Neural progenitor cell (in vitro differentiated cells): ENCODE measurements around the gene BMF. TPM values are rescaled to one million over a fixed set of nuclear protein-coding genes. Genes with fewer than 3 reads are reported as not detected.
A peak's percentile ranks its signal among the peaks of the same experiment; 100 is the strongest.

Experiments used
- DNase-seq: peaks from one replicate; pipeline ENCODE4 v3.0.0-alpha.2; 2016; ENCODE audit warnings: low spot score
- H2AFZ ChIP-seq: fragments of 200-600 bp; sonication (generic); replicated peaks from 2 replicates; pipeline ENCODE4 v1.6.1; 2016; ENCODE audit warnings: antibody characterized with exemption
- H3F3A ChIP-seq: fragments of 200-600 bp; sonication (generic); 2 replicates; pipeline ENCODE4 v1.6.1; 2016; ENCODE audit warnings: antibody characterized with exemption, low read depth
- H3K27ac ChIP-seq: fragments of 200-600 bp; sonication (generic); 2 replicates; pipeline ENCODE4 v1.5.1; 2016; ENCODE audit warnings: mild to moderate bottlenecking
- H3K27me3 ChIP-seq: fragments of 200-600 bp; sonication (generic); 2 replicates; pipeline ENCODE4 v1.6.1; 2016; ENCODE audit warnings: mild to moderate bottlenecking, moderate library complexity
- H3K36me3 ChIP-seq: fragments of 200-600 bp; sonication (generic); 2 replicates; pipeline ENCODE4 v1.5.1; 2016
- H3K4me1 ChIP-seq: fragments of 200-600 bp; sonication (generic); 2 replicates; pipeline ENCODE4 v1.6.1; 2016; ENCODE audit warnings: mixed run types
- H3K4me2 ChIP-seq: fragments of 200-600 bp; sonication (generic); 2 replicates; pipeline ENCODE4 v1.6.1; 2016
- H3K4me3 ChIP-seq: fragments of 200-600 bp; sonication (generic); 2 replicates; pipeline ENCODE4 v1.5.1; 2016
- H3K79me2 ChIP-seq: fragments of 200-600 bp; sonication (generic); 2 replicates; pipeline ENCODE4 v1.6.1; 2016; ENCODE audit warnings: low read depth
- H3K9ac ChIP-seq: fragments of 200-600 bp; sonication (generic); 2 replicates; pipeline ENCODE4 v1.6.1; 2016
- H3K9me3 ChIP-seq: fragments of 200-600 bp; sonication (generic); 2 replicates; pipeline ENCODE4 v1.5.1; 2016; ENCODE audit warnings: low read depth
- H4K20me1 ChIP-seq: fragments of 200-600 bp; sonication (generic); 2 replicates; pipeline ENCODE4 v1.6.1; 2016; ENCODE audit warnings: low read depth
- H3K27ac Mint-ChIP-seq: 3 replicates; pipeline ENCODE4 v1.8.0; 2021; ENCODE audit warnings: mixed read lengths
- H3K27me3 Mint-ChIP-seq: 2 replicates; pipeline ENCODE4 v1.8.0; 2022; ENCODE audit warnings: low read depth, mild to moderate bottlenecking, inconsistent platforms, moderate library complexity, mixed read lengths; ENCODE audit not compliant: insufficient read depth
- H3K36me3 Mint-ChIP-seq: 3 replicates; pipeline ENCODE4 v1.8.0; 2021; ENCODE audit warnings: mixed read lengths
- H3K4me1 Mint-ChIP-seq: 3 replicates; pipeline ENCODE4 v1.8.0; 2021; ENCODE audit warnings: mixed read lengths
- H3K4me3 Mint-ChIP-seq: 3 replicates; pipeline ENCODE4 v1.8.0; 2021; ENCODE audit warnings: mild to moderate bottlenecking, moderate library complexity, mixed read lengths
- H3K9me3 Mint-ChIP-seq: 3 replicates; pipeline ENCODE4 v1.8.0; 2020; ENCODE audit warnings: mixed read lengths
- EZH2 ChIP-seq: fragments of 200-600 bp; sonication (generic); IDR thresholded peaks from 2 replicates; pipeline ENCODE4 v1.6.1; 2017; ENCODE audit warnings: antibody characterized with exemption, mild to moderate bottlenecking, moderate library complexity
- EZH2phosphoT487 ChIP-seq: fragments of 200-600 bp; sonication (generic); IDR thresholded peaks from 2 replicates; pipeline ENCODE4 v1.6.1; 2017; ENCODE audit warnings: antibody characterized with exemption
- total RNA-seq: library from RNA; depleted of rRNA; stranded (reverse); fragments of >200 nt; gene quantifications from 2 replicates; pipeline ENCODE4 v1.2.3, GENCODE V29; 2015; ENCODE audit warnings: low replicate concordance
- TF ChIP-seq, protein P1 (sequence below): fragments of 200-600 bp; sonication (generic); IDR thresholded peaks from 2 replicates; pipeline ENCODE4 v1.5.1; 2017; ENCODE audit warnings: antibody characterized with exemption, mild to moderate bottlenecking

The BMF gene
- total RNA-seq, 1 donor from 2014 or later, result 8.0 TPM

DNA sequence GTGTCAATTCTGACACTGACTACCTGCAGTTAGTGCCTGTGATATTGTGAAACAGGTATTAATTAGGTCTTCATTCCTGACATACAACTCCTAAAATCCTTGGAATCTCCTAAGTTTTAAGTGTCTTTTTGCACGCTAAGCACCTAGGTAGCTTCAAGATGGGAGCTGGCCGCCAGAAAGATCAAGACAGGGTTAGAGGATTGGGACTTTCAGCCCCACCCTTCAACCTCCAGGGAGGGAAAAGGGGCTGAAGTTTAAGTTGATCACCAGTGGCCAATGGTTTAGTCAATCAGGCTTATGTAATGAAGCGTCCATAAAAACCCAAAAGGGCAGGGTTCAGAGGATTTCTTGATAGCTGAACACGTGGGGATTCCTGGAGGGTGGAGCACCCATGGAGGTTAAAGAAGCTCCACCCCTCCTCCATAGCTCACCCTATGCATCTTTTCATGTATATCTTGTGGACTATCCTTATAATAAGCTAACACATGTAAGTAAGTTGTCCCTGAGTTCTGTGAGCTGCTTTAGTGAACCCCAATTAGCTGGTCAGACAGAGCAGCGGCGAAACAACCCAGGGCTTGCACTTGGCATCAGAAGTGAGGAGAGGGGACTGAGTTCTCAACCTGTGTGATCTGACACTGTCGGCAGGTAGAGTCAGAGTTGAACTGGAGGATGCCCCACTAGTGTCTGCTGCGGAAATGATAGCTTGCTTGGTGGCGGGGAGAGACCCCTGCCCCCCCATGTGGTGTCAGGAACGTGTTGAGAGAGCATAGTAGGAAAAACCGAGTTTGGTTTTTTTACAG, 56.9 kb downstream of the BMF start:
- no peak overlapping the region for H3K4me3 Mint-ChIP-seq

DNA sequence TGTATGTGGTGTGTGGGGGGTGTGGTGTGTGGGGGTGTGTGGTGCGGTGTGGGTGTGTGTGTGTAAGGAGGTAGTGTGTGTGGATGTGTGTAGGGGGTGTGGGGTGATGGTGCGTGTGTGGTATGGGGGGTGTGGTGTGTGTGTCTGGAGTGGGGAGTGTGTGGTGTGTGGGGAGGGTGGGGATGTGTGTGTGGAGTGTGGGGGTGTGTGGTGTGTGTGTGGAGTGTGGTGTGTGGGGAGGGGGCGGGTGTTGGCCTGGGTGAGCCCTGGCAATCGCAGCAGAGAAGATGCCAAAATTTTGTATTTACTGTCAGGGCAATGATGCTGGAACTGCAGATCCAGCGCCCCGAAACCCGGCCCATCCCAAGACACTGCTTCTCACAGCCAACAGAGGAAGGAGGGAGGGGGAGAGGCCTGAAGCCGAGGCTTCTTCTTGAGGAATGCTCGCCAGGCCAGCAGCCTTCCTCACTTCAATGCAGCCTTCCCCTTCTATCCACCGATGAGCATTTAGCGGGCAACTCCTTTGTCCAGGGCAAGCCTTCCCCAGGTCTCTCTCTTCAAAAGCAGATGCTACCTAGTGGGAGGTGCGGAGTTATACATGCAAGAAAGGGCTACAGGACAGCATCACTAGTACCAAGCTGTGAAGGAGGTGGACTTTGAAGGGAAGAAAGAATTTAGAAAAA, 57.8 kb downstream of the BMF start:
- Mint-ChIP-seq H3K4me3 (no peak overlapping the region), H3K9me3 (peaks cover 2% of the 10 kb centered on the region), H3K27ac (peak overlapping the region; percentile 78), H3K4me1 (peaks cover 55% of the 10 kb centered on the region), H3K27me3 (peaks cover 16% of the 10 kb centered on the region), H3K36me3 (peaks cover 4% of the 10 kb centered on the region)
- no peak overlapping the region for H3K4me3 ChIP-seq
- H4K20me1 ChIP-seq, result no peaks in the 10 kb centered on the region
- H3K4me2 ChIP-seq, result peak overlapping the region; percentile 29
- DNase-seq, result peak; percentile 87
- peaks cover 21% of the 10 kb centered on the region for H3K4me1 ChIP-seq
- H3K9me3 ChIP-seq, result no peaks in the 10 kb centered on the region
- H3K36me3 ChIP-seq, result no peaks in the 10 kb centered on the region
- TF ChIP-seq, protein P1, sequence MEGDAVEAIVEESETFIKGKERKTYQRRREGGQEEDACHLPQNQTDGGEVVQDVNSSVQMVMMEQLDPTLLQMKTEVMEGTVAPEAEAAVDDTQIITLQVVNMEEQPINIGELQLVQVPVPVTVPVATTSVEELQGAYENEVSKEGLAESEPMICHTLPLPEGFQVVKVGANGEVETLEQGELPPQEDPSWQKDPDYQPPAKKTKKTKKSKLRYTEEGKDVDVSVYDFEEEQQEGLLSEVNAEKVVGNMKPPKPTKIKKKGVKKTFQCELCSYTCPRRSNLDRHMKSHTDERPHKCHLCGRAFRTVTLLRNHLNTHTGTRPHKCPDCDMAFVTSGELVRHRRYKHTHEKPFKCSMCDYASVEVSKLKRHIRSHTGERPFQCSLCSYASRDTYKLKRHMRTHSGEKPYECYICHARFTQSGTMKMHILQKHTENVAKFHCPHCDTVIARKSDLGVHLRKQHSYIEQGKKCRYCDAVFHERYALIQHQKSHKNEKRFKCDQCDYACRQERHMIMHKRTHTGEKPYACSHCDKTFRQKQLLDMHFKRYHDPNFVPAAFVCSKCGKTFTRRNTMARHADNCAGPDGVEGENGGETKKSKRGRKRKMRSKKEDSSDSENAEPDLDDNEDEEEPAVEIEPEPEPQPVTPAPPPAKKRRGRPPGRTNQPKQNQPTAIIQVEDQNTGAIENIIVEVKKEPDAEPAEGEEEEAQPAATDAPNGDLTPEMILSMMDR, result no peak
- no peaks in the 10 kb centered on the region for H3K27me3 ChIP-seq
- H3K9ac ChIP-seq, result no peak overlapping the region
- no peaks in the 10 kb centered on the region for H3K79me2 ChIP-seq
- H3K27ac ChIP-seq, result no peak overlapping the region
- H2AFZ ChIP-seq, result no peak overlapping the region
- H3F3A ChIP-seq, result peaks cover 13% of the 10 kb centered on the region

More for the DNA sequence above, 56.9 kb downstream of the BMF start:
- Histone ChIP-seq H3K79me2 (no peaks in the 10 kb centered on the region), H3K4me2 (peak overlapping the region; percentile 29), H3K36me3 (no peaks in the 10 kb centered on the region), H3K4me1 (peaks cover 21% of the 10 kb centered on the region), H3K27me3 (no peaks in the 10 kb centered on the region), H3F3A (peaks cover 13% of the 10 kb centered on the region), H3K4me3 (no peak overlapping the region), H3K9me3 (no peaks in the 10 kb centered on the region), H3K9ac (no peak overlapping the region), H3K27ac (no peak overlapping the region), H2AFZ (no peak overlapping the region), H4K20me1 (no peaks in the 10 kb centered on the region)
- H3K36me3 Mint-ChIP-seq, result peaks cover 4% of the 10 kb centered on the region
- H3K27me3 Mint-ChIP-seq, result peaks cover 15% of the 10 kb centered on the region
- H3K9me3 Mint-ChIP-seq, result peaks cover 2% of the 10 kb centered on the region
- TF ChIP-seq EZH2 (no peak), EZH2phosphoT487 (no peak)
- TF ChIP-seq, protein P1, result no peak
- peaks cover 57% of the 10 kb centered on the region for H3K4me1 Mint-ChIP-seq
- DNase-seq, result no peak
- no peak overlapping the region for H3K27ac Mint-ChIP-seq

DNA sequence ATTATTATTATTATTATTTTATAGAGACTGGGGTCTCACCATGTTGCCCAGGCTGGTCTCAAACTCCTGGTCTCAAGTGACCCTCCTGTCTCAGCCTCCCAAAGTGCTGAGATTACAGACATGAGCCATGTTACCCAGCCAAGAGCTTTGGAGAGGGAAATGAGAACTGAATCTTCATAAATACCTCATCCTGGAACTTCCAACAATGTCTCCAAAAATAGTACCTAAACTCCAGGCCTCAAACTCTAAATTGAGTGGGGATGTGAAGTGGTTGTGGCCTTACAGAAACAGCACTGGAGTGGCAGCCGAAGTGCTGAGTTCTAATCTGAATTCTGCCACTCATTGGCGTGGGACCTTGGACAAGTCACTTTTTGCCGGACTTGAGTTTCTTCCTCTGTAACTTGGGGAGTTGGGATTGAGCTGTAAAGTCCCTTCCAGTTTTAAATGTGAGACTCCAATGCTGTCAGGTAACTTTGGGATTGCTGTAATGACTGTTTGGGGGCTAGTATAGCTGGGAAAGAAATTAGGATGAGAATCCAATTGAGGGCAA, 59.7 kb downstream of the BMF start:
- H3K4me3 ChIP-seq, result no peak overlapping the region
- no peak overlapping the region for H2AFZ ChIP-seq
- H3K36me3 Mint-ChIP-seq, result peaks cover 4% of the 10 kb centered on the region
- peaks cover 13% of the 10 kb centered on the region for H3F3A ChIP-seq
- H3K27me3 ChIP-seq, result no peaks in the 10 kb centered on the region
- H3K9ac ChIP-seq, result no peak overlapping the region
- no peaks in the 10 kb centered on the region for H3K79me2 ChIP-seq
- peaks cover 2% of the 10 kb centered on the region for H3K9me3 Mint-ChIP-seq
- H3K4me1 ChIP-seq, result peaks cover 10% of the 10 kb centered on the region
- H3K36me3 ChIP-seq, result no peaks in the 10 kb centered on the region
- H3K4me2 ChIP-seq, result no peak overlapping the region
- no peaks in the 10 kb centered on the region for H4K20me1 ChIP-seq
- H3K9me3 ChIP-seq, result no peaks in the 10 kb centered on the region
- H3K27ac ChIP-seq, result no peak overlapping the region
- TF ChIP-seq EZH2phosphoT487 (no peak), EZH2 (no peak)
- TF ChIP-seq, protein P1, result no peak
- H3K27me3 Mint-ChIP-seq, result peaks cover 19% of the 10 kb centered on the region
- no peak for DNase-seq
- no peak overlapping the region for H3K4me3 Mint-ChIP-seq
- no peak overlapping the region for H3K27ac Mint-ChIP-seq
- peaks cover 56% of the 10 kb centered on the region for H3K4me1 Mint-ChIP-seq
